ENCODE data around the gene SSR4. TPM values are rescaled to one million over a fixed set of nuclear protein-coding genes. Genes with fewer than 3 reads are reported as not detected.

Gene SSR4
- total and polyA plus RNA-seq, 2 donors (not counting 1 experiment from before 2014, with no cell fraction given), result 141 to 144 TPM

DNA sequence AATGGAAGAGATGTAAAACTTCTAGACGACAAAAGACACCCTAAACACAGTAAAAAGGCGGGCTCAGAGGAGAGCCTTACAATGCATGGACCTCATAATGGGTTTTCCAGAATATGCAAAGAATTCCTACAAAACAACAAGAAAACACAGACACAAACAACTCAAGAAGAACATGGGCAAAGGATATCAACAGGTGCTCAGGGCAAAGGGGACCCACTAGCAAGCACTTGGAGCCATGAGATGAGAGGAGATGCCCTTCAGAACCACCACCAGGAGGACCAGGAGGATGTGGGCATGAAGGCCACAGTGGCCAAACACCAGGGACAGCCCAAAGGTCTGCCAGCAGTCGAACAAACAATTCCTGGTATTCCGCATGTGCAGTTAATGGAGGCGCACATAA is 18.7 kb downstream of the SSR4 start:
- TF ChIP-seq EZH2 (IDR thresholded peaks at IDR 0.05; ENCODE audit: low read length, missing control alignments) (no peak), CTCF (conservative IDR thresholded peaks at IDR 0.05 in 1 of 2, IDR thresholded peaks at IDR 0.05 in 1 of 2; ENCODE audit: low read depth in 1 of 2, low read length in 2 of 2) (no peak)
- no peaks in the 10 kb centered on the region for H3K36me3 ChIP-seq (ENCODE audit: control insufficient read depth, insufficient read depth, low read length)

DNA sequence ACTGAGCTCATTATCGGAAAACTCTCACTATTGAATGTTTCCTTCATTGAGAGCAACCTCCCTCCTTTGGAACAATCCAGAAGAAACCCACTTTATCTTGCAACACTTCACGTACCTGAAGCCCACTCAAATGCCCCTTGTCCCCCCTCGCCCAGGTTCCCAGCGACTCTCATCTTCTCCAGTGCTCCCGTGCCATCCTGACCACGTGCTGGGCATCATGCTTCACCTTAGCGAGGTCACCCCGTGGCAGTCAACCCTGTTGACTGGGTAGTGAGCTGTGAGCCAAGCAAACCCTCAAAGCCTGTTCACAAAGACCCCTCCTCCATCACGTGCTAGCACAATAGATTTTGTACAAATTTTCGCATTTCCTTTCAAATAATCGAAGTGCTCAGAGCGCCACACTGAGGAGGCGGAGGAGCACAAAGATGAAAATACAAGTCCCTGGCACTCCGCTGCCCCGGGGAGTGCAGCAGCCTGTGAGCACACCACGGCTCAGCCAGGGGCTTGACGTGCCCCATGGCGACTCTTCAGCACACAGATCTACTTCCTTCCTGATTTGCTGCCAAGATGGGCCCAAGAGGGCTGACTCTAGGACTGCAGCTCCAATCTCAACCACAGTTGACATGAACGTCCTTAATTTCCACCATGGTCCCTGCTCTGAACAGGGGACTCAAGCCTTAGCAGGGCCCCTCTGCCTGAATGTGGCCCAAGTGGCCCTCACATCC is 20.3 kb downstream of the SSR4 start:
- no peak overlapping the region for H3K27ac ChIP-seq (ENCODE audit: insufficient read depth, low read length)
- no peak for DNase-seq (ENCODE audit: low read depth in 2 of 2)

More for the DNA sequence above, 18.7 kb downstream of the SSR4 start:
- Histone ChIP-seq H3K9me3 (ENCODE audit: control insufficient read depth, insufficient read depth, low read depth, low read length) (no peaks in the 10 kb centered on the region), H3K4me1 (ENCODE audit: control insufficient read depth, extremely low read depth, insufficient read depth, low read length) (no peaks in the 10 kb centered on the region), H3K27me3 (ENCODE audit: control insufficient read depth, insufficient read depth, low read length) (no peaks in the 10 kb centered on the region), H3K9ac (ENCODE audit: insufficient read depth, low read length) (no peak overlapping the region), H3K27ac (ENCODE audit: insufficient read depth, low read length) (no peak overlapping the region), H3K79me2 (ENCODE audit: control insufficient read depth, insufficient read depth, low read length) (no peaks in the 10 kb centered on the region), H2AFZ (ENCODE audit: low read length) (no peak overlapping the region), H4K20me1 (ENCODE audit: control insufficient read depth, extremely low read depth, insufficient read depth, low read length) (no peaks in the 10 kb centered on the region), H3K4me3 (replicated peaks in 1 of 4; ENCODE audit: control extremely low read depth in 1 of 4, insufficient read depth in 1 of 4, low read depth in 3 of 4, low read length in 4 of 4) (no peak overlapping the region), H3K4me2 (ENCODE audit: extremely low read depth, insufficient read depth, low read length) (no peak overlapping the region)
- no peak for DNase-seq (ENCODE audit: low read depth in 2 of 2)

More for the DNA sequence above, 20.3 kb downstream of the SSR4 start:
- H3K79me2 ChIP-seq (ENCODE audit: control insufficient read depth, insufficient read depth, low read length), result no peaks in the 10 kb centered on the region
- no peak overlapping the region for H3K4me2 ChIP-seq (ENCODE audit: extremely low read depth, insufficient read depth, low read length)
- H4K20me1 ChIP-seq (ENCODE audit: control insufficient read depth, extremely low read depth, insufficient read depth, low read length), result no peaks in the 10 kb centered on the region
- H2AFZ ChIP-seq (ENCODE audit: low read length), result no peak overlapping the region
- no peaks in the 10 kb centered on the region for H3K4me1 ChIP-seq (ENCODE audit: control insufficient read depth, extremely low read depth, insufficient read depth, low read length)
- no peak overlapping the region for H3K9ac ChIP-seq (ENCODE audit: insufficient read depth, low read length)
- no peak overlapping the region for H3K4me3 ChIP-seq (replicated peaks in 1 of 4; ENCODE audit: control extremely low read depth in 1 of 4, insufficient read depth in 1 of 4, low read depth in 3 of 4, low read length in 4 of 4)
- no peaks in the 10 kb centered on the region for H3K36me3 ChIP-seq (ENCODE audit: control insufficient read depth, insufficient read depth, low read length)
- no peaks in the 10 kb centered on the region for H3K27me3 ChIP-seq (ENCODE audit: control insufficient read depth, insufficient read depth, low read length)
- H3K9me3 ChIP-seq (ENCODE audit: control insufficient read depth, insufficient read depth, low read depth, low read length), result no peaks in the 10 kb centered on the region
- no peak for TF ChIP-seq EZH2 (IDR thresholded peaks at IDR 0.05; ENCODE audit: low read length, missing control alignments)
- no peak for TF ChIP-seq CTCF (conservative IDR thresholded peaks at IDR 0.05 in 1 of 2, IDR thresholded peaks at IDR 0.05 in 1 of 2; ENCODE audit: low read depth in 1 of 2, low read length in 2 of 2)

All from fibroblast of lung (primary cell).